Measurements from ENCODE around the gene HOXB4.

Gene HOXB4

GRCh38 chr17:48527547-48527932 lies 50.6 kb downstream of the HOXB4 start:
- DNase-seq, result no peak

GRCh38 chr17:48526608-48527546 lies 51.3 kb downstream of the HOXB4 start:
- DNase-seq, result no peak

All from NCI-H1105 treated with DMSO at 0.1 percent for 48 hours (cell line).